AG10803 (cell line): Measurements from ENCODE around the gene PLCG1.

ENCODE experiments used
- DNase-seq: peaks from one replicate; pipeline ENCODE4 v3.0.0; 2010; ENCODE audit warnings: low read depth
- H3K4me3 ChIP-seq: 2 replicates; pipeline ENCODE4 v1.5.1; 2011; ENCODE audit warnings: mild to moderate bottlenecking, low read length, control low read depth
- CTCF ChIP-seq: conservative IDR thresholded peaks from 2 replicates; pipeline ENCODE4 v1.5.1; 2011; ENCODE audit warnings: mild to moderate bottlenecking, low read length, control low read depth, inconsistent platforms

Gene PLCG1

DNA sequence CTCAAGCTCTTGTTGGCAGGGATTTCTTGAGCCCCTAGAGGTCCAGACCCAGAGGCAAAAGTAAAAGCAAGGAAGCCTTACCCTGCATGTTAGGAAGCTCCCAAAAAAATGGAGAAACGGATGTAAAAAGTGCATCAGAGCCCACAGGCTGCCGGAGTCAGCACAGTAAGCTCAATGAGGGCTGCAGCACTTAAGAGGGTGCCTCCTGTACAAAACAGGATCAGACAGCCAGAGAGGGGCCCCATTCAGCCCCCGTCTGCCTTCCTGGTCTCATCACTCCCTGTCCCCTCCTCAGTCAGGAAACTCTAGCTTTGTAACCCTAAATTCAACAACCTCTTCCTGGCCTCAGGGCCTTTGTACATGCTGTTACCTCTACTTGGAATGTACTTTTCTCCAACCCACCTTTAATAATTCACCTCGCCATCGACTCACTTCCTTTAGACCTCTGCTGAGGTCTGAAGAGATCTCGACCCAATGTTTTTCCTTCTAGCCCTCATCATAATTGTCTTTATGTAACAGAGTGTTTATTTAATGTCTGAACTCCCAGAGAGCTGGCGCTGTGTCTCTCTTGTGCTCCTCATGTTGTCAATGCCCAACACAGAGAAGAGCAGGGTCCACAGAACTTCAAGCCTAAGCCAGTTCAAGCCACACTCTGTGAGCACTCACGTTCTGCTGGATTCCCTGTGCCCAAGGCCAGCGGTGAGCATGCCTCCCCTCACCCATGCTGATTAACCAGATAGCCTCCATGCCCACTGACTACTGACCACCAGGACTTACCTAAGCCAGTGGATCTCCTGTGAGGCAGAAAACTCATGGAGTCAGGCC lies 2.8 kb upstream of the PLCG1 start:
- DNase-seq, result no peak
- no peak overlapping the region for H3K4me3 ChIP-seq
- TF ChIP-seq CTCF, result no peak

- DNase-seq, result no peak
- H3K4me3 ChIP-seq, result no peak overlapping the region
- TF ChIP-seq CTCF, result peak; percentile 54
Observed at GRCh38 chr20:41135187-41135887, 2.0 kb upstream of the PLCG1 start.

DNA sequence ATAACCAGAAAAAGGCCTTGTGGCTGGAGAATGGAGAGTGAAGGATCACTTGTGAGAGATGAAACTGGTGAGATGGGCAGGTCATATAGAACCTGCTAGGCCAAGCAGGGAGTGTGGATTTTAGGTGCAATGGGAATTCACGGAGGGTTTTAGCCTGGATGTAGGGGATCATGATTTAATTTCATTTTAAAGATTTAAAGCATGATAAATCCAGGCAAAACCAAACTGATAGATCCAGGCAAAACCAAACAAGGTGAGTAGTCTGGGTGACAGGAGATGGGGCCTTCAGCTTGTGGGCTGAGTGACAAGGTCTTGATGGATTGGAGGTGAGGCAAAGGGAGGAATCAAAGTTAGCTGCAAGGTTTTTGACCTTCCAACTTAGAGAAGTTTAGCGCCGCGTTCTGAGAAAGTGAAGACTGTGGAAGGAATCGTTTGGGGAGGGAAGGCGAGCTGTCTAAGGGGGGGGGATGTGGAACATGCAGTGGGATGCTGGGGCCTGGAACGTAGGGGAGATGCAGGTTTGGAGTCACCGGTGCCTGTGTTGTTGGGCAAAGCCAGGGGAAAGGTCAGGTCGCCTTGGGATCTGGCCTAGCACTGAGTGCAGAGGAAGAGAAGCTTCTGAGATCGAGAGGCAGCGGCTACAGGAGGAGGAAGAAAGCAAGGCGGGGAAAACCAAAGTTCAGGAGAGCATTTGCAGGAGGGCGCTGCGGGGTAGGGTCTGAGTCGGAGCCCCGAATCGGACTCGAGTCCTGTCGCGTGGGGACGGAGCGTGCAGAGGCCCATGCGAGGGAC lies 1.3 kb upstream of the PLCG1 start:
- H3K4me3 ChIP-seq, result peak overlapping the region; percentile 74
- no peak for TF ChIP-seq CTCF

GRCh38 chr20:41137614-41138474 lies 501 bp downstream of the PLCG1 start:
- peak overlapping the region; percentile 74 for H3K4me3 ChIP-seq
- TF ChIP-seq CTCF, result no peak
- peak; percentile 49 for DNase-seq

More for the DNA sequence above, 1.3 kb upstream of the PLCG1 start:
- DNase-seq, result no peak

GRCh38 chr20:41138475-41139226 lies 1.3 kb downstream of the PLCG1 start:
- TF ChIP-seq CTCF, result no peak
- DNase-seq, result peak; percentile 13

More at GRCh38 chr20:41138475-41139226, 1.3 kb downstream of the PLCG1 start:
- peak overlapping the region; percentile 74 for H3K4me3 ChIP-seq
